IPS-15b (cell line): Measurements from ENCODE around the gene CLEC4G.

Source experiments
- H3K27me3 ChIP-seq: one replicate; pipeline ENCODE4 v1.6.1; 2013; ENCODE audit warnings: low read length; ENCODE audit not compliant: control insufficient read depth, insufficient read depth
- H3K36me3 ChIP-seq: one replicate; pipeline ENCODE4 v1.6.1; 2013; ENCODE audit warnings: low read length; ENCODE audit not compliant: control insufficient read depth, insufficient read depth
- H3K4me1 ChIP-seq: one replicate; pipeline ENCODE4 v1.6.1; 2013; ENCODE audit warnings: mild to moderate bottlenecking, low read length; ENCODE audit not compliant: control insufficient read depth, insufficient read depth
- H3K4me3 ChIP-seq: one replicate; pipeline ENCODE4 v1.5.1; 2013; ENCODE audit warnings: low read depth, low read length
- H3K9ac ChIP-seq: one replicate; pipeline ENCODE4 v1.6.1; 2013; ENCODE audit warnings: low read depth, mild to moderate bottlenecking, low read length
- H3K9me3 ChIP-seq: one replicate; pipeline ENCODE4 v1.6.1; 2013; ENCODE audit warnings: mild to moderate bottlenecking, low read length; ENCODE audit not compliant: control insufficient read depth, insufficient read depth

The CLEC4G gene

GRCh38 chr19:7744871-7745650, 13.2 kb upstream of the CLEC4G start:
- Histone ChIP-seq H3K36me3 (no peaks in the 10 kb centered on the region), H3K9me3 (no peaks in the 10 kb centered on the region), H3K4me3 (no peak overlapping the region), H3K27me3 (peaks cover 2% of the 10 kb centered on the region), H3K4me1 (peaks cover 8% of the 10 kb centered on the region), H3K9ac (no peak overlapping the region)

GRCh38 chr19:7744199-7744786, 12.4 kb upstream of the CLEC4G start:
- no peaks in the 10 kb centered on the region for H3K9me3 ChIP-seq
- H3K36me3 ChIP-seq, result no peaks in the 10 kb centered on the region
- peaks cover 2% of the 10 kb centered on the region for H3K27me3 ChIP-seq
- H3K4me3 ChIP-seq, result no peak overlapping the region
- H3K4me1 ChIP-seq, result peaks cover 8% of the 10 kb centered on the region
- H3K9ac ChIP-seq, result no peak overlapping the region

DNA sequence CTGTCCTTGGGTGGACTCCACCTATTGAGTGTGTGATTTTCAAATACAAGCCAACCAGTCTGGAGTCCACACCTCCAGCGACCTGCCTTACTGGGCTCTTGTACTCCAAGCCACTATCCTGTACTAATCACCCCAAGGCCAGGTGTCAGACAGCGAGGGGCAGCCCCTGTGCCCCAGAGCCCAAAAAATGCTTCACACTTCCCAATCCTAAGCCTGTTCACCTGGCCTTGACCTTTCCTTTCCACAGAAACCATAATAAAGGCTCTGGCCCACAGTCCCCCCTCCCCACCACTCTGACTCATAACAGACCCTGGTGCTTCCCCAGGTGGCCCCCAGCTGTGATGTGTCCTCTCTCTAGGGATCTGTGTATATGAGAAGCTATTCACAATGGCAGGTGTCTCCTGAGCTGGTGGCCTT, 11.5 kb upstream of the CLEC4G start:
- Histone ChIP-seq H3K4me1 (peaks cover 7% of the 10 kb centered on the region), H3K27me3 (peaks cover 2% of the 10 kb centered on the region), H3K9me3 (no peaks in the 10 kb centered on the region), H3K4me3 (no peak overlapping the region), H3K36me3 (no peaks in the 10 kb centered on the region), H3K9ac (no peak overlapping the region)

- Histone ChIP-seq H3K27me3 (peaks cover 2% of the 10 kb centered on the region), H3K4me1 (peaks cover 4% of the 10 kb centered on the region), H3K36me3 (no peaks in the 10 kb centered on the region), H3K9ac (no peak overlapping the region), H3K9me3 (no peaks in the 10 kb centered on the region), H3K4me3 (no peak overlapping the region)
These were observed 11.1 kb upstream of the CLEC4G start for GRCh38 chr19:7742991-7743390.

- no peaks in the 10 kb centered on the region for H3K9me3 ChIP-seq
- H3K36me3 ChIP-seq, result no peaks in the 10 kb centered on the region
- H3K4me1 ChIP-seq, result peaks cover 4% of the 10 kb centered on the region
- H3K27me3 ChIP-seq, result peaks cover 2% of the 10 kb centered on the region
- no peak overlapping the region for H3K9ac ChIP-seq
- H3K4me3 ChIP-seq, result no peak overlapping the region
These were observed 10.7 kb upstream of the CLEC4G start for GRCh38 chr19:7742575-7742974.

- Histone ChIP-seq H3K27me3 (peaks cover 5% of the 10 kb centered on the region), H3K9me3 (no peaks in the 10 kb centered on the region)
These were observed 8.8 kb upstream of the CLEC4G start for GRCh38 chr19:7740682-7741054.

GRCh38 chr19:7739801-7740681, 8.1 kb upstream of the CLEC4G start:
- Histone ChIP-seq H3K36me3 (no peaks in the 10 kb centered on the region), H3K4me1 (no peaks in the 10 kb centered on the region), H3K27me3 (peaks cover 6% of the 10 kb centered on the region), H3K9me3 (no peaks in the 10 kb centered on the region), H3K4me3 (no peak overlapping the region), H3K9ac (no peak overlapping the region)

More at GRCh38 chr19:7740682-7741054, 8.8 kb upstream of the CLEC4G start:
- Histone ChIP-seq H3K36me3 (no peaks in the 10 kb centered on the region), H3K4me1 (no peaks in the 10 kb centered on the region), H3K4me3 (no peak overlapping the region), H3K9ac (no peak overlapping the region)

- Histone ChIP-seq H3K27me3 (peaks cover 10% of the 10 kb centered on the region), H3K4me1 (no peaks in the 10 kb centered on the region), H3K9ac (no peak overlapping the region)
These were observed 7.4 kb upstream of the CLEC4G start for GRCh38 chr19:7739211-7739755.

GRCh38 chr19:7738023-7738422, 6.1 kb upstream of the CLEC4G start:
- no peaks in the 10 kb centered on the region for H3K9me3 ChIP-seq
- no peak overlapping the region for H3K9ac ChIP-seq
- no peaks in the 10 kb centered on the region for H3K36me3 ChIP-seq
- no peak overlapping the region for H3K4me3 ChIP-seq
- H3K27me3 ChIP-seq, result peaks cover 13% of the 10 kb centered on the region
- H3K4me1 ChIP-seq, result no peaks in the 10 kb centered on the region

More at GRCh38 chr19:7739211-7739755, 7.4 kb upstream of the CLEC4G start:
- Histone ChIP-seq H3K36me3 (no peaks in the 10 kb centered on the region), H3K9me3 (no peaks in the 10 kb centered on the region), H3K4me3 (no peak overlapping the region)

DNA sequence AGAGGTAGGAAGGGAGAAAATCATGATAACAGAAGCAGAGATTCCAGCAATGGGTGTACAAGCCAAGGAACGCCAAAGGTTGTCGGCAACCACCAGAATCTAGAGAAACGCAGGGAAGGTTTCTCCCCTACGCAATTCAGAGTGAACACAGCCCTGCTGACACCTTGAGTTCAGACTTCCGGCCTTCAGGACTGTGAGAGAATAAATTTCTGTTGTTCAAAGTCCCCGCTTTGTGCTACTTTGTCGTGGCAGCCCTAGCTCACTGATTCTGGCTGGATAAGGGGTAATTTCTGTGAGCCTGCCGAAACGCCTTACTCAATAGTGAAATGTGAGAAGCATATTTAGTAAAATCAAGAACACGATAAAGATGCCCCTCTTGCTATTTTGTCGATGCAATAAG, 5.3 kb upstream of the CLEC4G start:
- no peak overlapping the region for H3K4me3 ChIP-seq
- no peak overlapping the region for H3K9ac ChIP-seq
- H3K36me3 ChIP-seq, result no peaks in the 10 kb centered on the region
- H3K4me1 ChIP-seq, result no peaks in the 10 kb centered on the region
- H3K9me3 ChIP-seq, result no peaks in the 10 kb centered on the region
- H3K27me3 ChIP-seq, result peaks cover 16% of the 10 kb centered on the region

- no peaks in the 10 kb centered on the region for H3K9me3 ChIP-seq
- no peak overlapping the region for H3K4me3 ChIP-seq
- H3K9ac ChIP-seq, result no peak overlapping the region
- H3K4me1 ChIP-seq, result no peaks in the 10 kb centered on the region
- no peaks in the 10 kb centered on the region for H3K36me3 ChIP-seq
- peaks cover 26% of the 10 kb centered on the region for H3K27me3 ChIP-seq
These were observed 4.2 kb upstream of the CLEC4G start for GRCh38 chr19:7736148-7736547.
